ENCODE measurements around the gene ATP8A2.

GRCh38 chr13:26022538-26023292 lies 650.9 kb downstream of the ATP8A2 start:
- TF ChIP-seq, protein P1, sequence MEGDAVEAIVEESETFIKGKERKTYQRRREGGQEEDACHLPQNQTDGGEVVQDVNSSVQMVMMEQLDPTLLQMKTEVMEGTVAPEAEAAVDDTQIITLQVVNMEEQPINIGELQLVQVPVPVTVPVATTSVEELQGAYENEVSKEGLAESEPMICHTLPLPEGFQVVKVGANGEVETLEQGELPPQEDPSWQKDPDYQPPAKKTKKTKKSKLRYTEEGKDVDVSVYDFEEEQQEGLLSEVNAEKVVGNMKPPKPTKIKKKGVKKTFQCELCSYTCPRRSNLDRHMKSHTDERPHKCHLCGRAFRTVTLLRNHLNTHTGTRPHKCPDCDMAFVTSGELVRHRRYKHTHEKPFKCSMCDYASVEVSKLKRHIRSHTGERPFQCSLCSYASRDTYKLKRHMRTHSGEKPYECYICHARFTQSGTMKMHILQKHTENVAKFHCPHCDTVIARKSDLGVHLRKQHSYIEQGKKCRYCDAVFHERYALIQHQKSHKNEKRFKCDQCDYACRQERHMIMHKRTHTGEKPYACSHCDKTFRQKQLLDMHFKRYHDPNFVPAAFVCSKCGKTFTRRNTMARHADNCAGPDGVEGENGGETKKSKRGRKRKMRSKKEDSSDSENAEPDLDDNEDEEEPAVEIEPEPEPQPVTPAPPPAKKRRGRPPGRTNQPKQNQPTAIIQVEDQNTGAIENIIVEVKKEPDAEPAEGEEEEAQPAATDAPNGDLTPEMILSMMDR (IDR thresholded peaks at IDR 0.05 in 4 of 5, conservative IDR thresholded peaks at IDR 0.05 in 1 of 5): no peak
- no peak for TF ChIP-seq POLR2A (IDR thresholded peaks at IDR 0.05)
